ENCODE data around the gene PDE7B. TPM values are rescaled to one million over a fixed set of nuclear protein-coding genes. Genes with fewer than 3 reads are reported as not detected.

PDE7B gene
- total RNA-seq, 6 experiments from 2014 or later, result 1.2 to 5.8 (median 4.5) TPM

DNA sequence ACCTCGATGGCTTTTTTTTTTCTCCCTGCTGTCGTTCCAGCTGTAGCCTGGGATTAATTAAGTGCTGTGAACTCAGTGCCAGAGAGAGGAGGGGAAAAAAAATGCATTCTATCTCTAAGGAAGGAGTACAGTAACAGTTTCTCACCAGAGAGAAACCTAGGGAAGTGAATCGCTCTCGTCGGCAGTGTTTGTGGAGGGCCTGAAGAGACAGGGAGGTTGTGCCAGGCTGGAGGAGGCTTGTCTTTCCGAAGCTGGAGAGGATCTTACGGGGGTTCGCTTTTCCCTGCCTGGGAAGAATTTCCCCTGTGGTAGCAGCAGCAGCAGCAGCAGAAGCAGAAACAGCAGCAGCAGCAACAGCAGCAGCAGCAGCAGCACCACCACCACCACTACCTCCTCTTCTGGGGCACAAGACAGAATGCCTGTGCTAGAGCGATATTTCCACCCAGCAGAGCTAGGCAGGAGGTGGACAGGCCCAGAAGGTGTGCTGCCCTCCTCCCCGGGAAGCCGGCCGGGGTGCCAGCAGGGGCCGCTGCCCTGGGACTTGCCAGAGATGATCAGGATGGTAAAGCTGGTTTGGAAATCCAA lies 186.5 kb downstream of the PDE7B start:
- DNase-seq, result peak; percentile 19
- H3K36me3 Mint-ChIP-seq (ENCODE audit: low read depth), result peaks cover 13% of the 10 kb centered on the region; the same call in 1 of the 2 replicates
- no peaks in the 10 kb centered on the region for H3K9me3 Mint-ChIP-seq
- H3K4me1 Mint-ChIP-seq (ENCODE audit: low read depth), result peaks cover 73% of the 10 kb centered on the region
- 0 out of 2 replicates have a peak, but pooled peaks cover 2% of the 10 kb centered on the region for H3K27me3 Mint-ChIP-seq (ENCODE audit: insufficient read depth)
- H3K4me3 Mint-ChIP-seq, result peak overlapping the region; percentile 86
- no peak for TF ChIP-seq CTCF (IDR thresholded peaks at IDR 0.05)
- peak overlapping the region; percentile 95 for H3K27ac Mint-ChIP-seq

DNA sequence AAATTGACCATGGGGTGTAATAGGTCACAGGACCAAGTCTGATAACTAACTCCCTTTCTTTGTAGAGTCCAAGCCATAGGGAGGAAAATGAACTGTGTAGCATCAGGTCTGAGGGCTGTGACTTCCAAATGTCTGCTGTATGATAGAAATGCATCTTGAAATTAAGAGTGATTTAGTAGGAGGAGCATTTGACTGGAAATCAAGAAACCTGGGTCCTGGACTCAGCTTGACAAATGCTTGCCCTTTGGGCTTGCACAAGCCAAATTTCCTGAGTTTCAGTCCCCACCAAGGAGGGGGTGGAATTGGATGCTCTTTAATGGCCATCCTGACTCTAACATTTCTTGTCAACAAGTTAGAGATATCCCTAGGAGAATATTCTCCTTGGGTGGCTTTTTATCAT lies 187.0 kb downstream of the PDE7B start:
- no peak for DNase-seq
- TF ChIP-seq CTCF (IDR thresholded peaks at IDR 0.05), result no peak
- no peaks in the 10 kb centered on the region for H3K9me3 Mint-ChIP-seq
- H3K27ac Mint-ChIP-seq, result peak overlapping the region; percentile 69
- H3K27me3 Mint-ChIP-seq (ENCODE audit: insufficient read depth), result 0 out of 2 replicates have a peak, but pooled peaks cover 2% of the 10 kb centered on the region
- H3K4me1 Mint-ChIP-seq (ENCODE audit: low read depth), result peaks cover 71% of the 10 kb centered on the region
- H3K4me3 Mint-ChIP-seq, result peak overlapping the region; percentile 86
- peaks cover 13% of the 10 kb centered on the region; the same call in 1 of the 2 replicates for H3K36me3 Mint-ChIP-seq (ENCODE audit: low read depth)

DNA sequence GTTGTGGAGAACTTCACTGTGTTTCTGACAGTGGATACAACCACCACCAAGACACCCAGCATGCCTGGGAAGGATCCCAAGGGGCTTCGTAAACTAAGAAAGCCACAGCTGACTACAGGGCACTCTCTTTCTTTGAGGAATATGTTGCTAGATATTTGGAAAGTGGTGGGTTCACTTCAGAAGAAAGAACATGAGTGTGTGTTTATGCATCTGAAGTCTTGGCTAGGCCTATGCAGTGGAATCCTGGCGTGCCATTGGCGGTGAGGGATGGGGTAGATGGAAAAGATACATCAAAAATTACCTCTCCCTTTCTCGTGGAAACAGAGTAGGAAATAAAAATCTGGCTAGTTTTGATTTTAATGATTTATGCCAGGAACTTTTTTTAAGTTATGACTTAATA lies 187.7 kb downstream of the PDE7B start:
- no peak for DNase-seq
- H3K4me3 Mint-ChIP-seq, result peak overlapping the region; percentile 67; the same call in 1 of the 2 replicates
- 0 out of 2 replicates have a peak, but pooled peaks cover 2% of the 10 kb centered on the region for H3K27me3 Mint-ChIP-seq (ENCODE audit: insufficient read depth)

DNA sequence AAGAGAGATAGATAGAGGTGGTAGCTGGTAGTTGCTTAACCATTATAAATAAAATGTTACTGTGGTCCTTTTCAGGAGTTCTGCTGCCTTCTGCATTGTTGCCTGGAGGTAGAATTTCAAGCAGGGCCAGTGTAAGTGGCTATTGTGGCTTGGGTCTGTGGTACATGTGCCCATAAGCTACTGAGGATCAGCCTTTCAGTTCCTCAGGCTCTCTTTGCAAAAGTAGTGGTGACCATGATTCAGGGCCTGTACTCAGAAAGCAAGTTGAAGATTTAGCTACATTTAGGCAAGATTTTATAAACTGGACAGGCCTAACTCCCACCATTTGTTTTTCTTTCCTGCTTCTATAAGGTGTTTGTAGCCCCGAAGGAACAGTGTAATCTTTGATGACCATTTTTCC lies 199.0 kb downstream of the PDE7B start:
- peaks cover 39% of the 10 kb centered on the region for H3K4me1 Mint-ChIP-seq (ENCODE audit: low read depth)
- H3K9me3 Mint-ChIP-seq, result no peaks in the 10 kb centered on the region
- peak overlapping the region; percentile 47; the same call in 1 of the 2 replicates for H3K4me3 Mint-ChIP-seq
- no peak for DNase-seq
- H3K36me3 Mint-ChIP-seq (ENCODE audit: low read depth), result peaks cover 22% of the 10 kb centered on the region; the same call in 1 of the 2 replicates
- TF ChIP-seq CTCF (IDR thresholded peaks at IDR 0.05), result no peak
- H3K27ac Mint-ChIP-seq, result peak overlapping the region; percentile 92
- peaks cover 2% of the 10 kb centered on the region; the same call in 1 of the 2 replicates for H3K27me3 Mint-ChIP-seq (ENCODE audit: insufficient read depth)

More for the DNA sequence above, 187.7 kb downstream of the PDE7B start:
- H3K36me3 Mint-ChIP-seq (ENCODE audit: low read depth), result peaks cover 13% of the 10 kb centered on the region; the same call in 1 of the 2 replicates
- H3K27ac Mint-ChIP-seq, result no peak overlapping the region; the same call in 1 of the 2 replicates
- no peak for TF ChIP-seq CTCF (IDR thresholded peaks at IDR 0.05)
- peaks cover 72% of the 10 kb centered on the region for H3K4me1 Mint-ChIP-seq (ENCODE audit: low read depth)
- no peaks in the 10 kb centered on the region for H3K9me3 Mint-ChIP-seq

DNA sequence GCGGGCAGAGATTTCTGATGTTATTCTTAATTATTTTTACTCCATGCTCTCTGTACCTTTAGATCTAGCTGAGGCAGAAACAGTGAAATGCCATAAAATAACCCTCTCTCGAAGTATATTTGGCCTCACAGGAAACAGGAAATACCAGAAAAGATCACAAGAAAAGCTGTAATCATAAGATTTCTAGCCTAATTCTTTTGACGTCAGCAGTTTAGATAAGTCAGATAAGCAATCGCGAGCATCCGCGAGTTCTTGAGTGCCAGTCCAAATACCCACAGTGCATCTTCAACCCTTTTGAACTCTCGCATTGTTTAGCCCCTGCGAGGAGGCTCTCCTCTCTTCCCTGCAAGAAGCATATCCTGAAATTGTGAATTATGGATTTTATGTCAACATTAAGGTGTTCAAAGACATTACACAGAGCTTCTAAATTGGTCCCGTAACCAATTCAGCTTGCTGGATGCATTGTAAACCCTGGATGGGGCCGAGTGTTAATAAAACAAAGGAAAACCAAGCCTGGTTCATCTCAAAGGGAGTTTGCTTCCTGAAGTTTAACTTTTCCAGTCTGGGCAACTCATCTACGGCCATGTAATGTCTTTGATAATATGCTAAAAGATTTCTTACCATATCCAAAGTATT lies 199.8 kb downstream of the PDE7B start:
- peaks cover 43% of the 10 kb centered on the region for H3K4me1 Mint-ChIP-seq (ENCODE audit: low read depth)
- H3K27me3 Mint-ChIP-seq (ENCODE audit: insufficient read depth), result peaks cover 2% of the 10 kb centered on the region; the same call in 1 of the 2 replicates
- TF ChIP-seq CTCF (IDR thresholded peaks at IDR 0.05), result no peak
- peaks cover 22% of the 10 kb centered on the region; the same call in 1 of the 2 replicates for H3K36me3 Mint-ChIP-seq (ENCODE audit: low read depth)
- H3K4me3 Mint-ChIP-seq, result peak overlapping the region; percentile 47
- DNase-seq, result peak; percentile 35
- H3K9me3 Mint-ChIP-seq, result no peaks in the 10 kb centered on the region
- peak overlapping the region; percentile 92 for H3K27ac Mint-ChIP-seq

Measured in HFFc6 (cell line).